IMR-90 (cell line): ENCODE measurements around the gene GRSF1. TPM values are rescaled to one million over a fixed set of nuclear protein-coding genes. Genes with fewer than 3 reads are reported as not detected.

ENCODE experiments used
- ATAC-seq: fragments of 200-7000 bp; cut with Tn5 transposase; 2 replicates; pipeline ENCODE4 v1.9.1; 2020; ENCODE audit warnings: low read depth, mild to moderate bottlenecking, moderate library complexity
- BruUV-seq: library from RNA; stranded (reverse); fragments of 400-500 nt; replicated peaks from 2 replicates; lab custom pipeline; 2021; lab: Mats Ljungman, UMichigan
- CTCF ChIA-PET: fragments of 300-600 bp; formaldehyde crosslinking; extraction: SDS; loops from one replicate; lab custom pipeline; 2021; ENCODE audit warnings: antibody characterized with exemption; lab: Yijun Ruan, JAX
- POLR2A ChIA-PET: fragments of 300-600 bp; sonication (Branson Sonifier 250); formaldehyde crosslinking; loops from one replicate; lab custom pipeline; 2022; ENCODE audit warnings: antibody characterized with exemption; ENCODE audit not compliant: unreplicated experiment; lab: Charles Lee
- DNase-seq: peaks from one replicate; pipeline ENCODE4 v3.0.0; 2013
- H2AFZ ChIP-seq: replicated peaks from 2 replicates; pipeline ENCODE3; 2013; ENCODE audit warnings: low read length, mild to moderate bottlenecking; ENCODE audit not compliant: poor library complexity
- H2AK5ac ChIP-seq: 2 replicates; pipeline ENCODE4 v1.6.1; 2013; ENCODE audit warnings: low read depth, low read length, inconsistent platforms
- H2AK9ac ChIP-seq: replicated peaks from 2 replicates; pipeline ENCODE3; 2013; ENCODE audit warnings: mild to moderate bottlenecking, low read depth, low read length, moderate library complexity; ENCODE audit not compliant: poor library complexity
- H2BK120ac ChIP-seq: 2 replicates; pipeline ENCODE4 v1.6.1; 2013; ENCODE audit warnings: low read depth, low read length, inconsistent platforms
- H2BK15ac ChIP-seq: 3 replicates; pipeline ENCODE4 v1.6.1; 2013; ENCODE audit warnings: low read depth, low read length, inconsistent platforms
- H2BK20ac ChIP-seq: 2 replicates; pipeline ENCODE4 v1.6.1; 2013; ENCODE audit warnings: low read depth, mild to moderate bottlenecking, inconsistent platforms, low read length, moderate library complexity
- H2BK5ac ChIP-seq: 2 replicates; pipeline ENCODE4 v1.6.1; 2013; ENCODE audit warnings: mild to moderate bottlenecking, low read depth, low read length, inconsistent platforms; ENCODE audit not compliant: poor library complexity, severe bottlenecking
- H3K14ac ChIP-seq: replicated peaks from 2 replicates; pipeline ENCODE4 v1.6.1; 2013; ENCODE audit warnings: low read depth, low read length, inconsistent platforms
- H3K18ac ChIP-seq: 2 replicates; pipeline ENCODE4 v1.6.1; 2013; ENCODE audit warnings: low read depth, low read length, control low read depth
- H3K23ac ChIP-seq: 2 replicates; pipeline ENCODE4 v1.6.1; 2013; ENCODE audit warnings: low read depth, low read length, inconsistent platforms
- H3K27ac ChIP-seq: 2 replicates; pipeline ENCODE4 v1.5.1; 2013; ENCODE audit warnings: mild to moderate bottlenecking, control low read depth, low read length; ENCODE audit not compliant: insufficient read depth
- H3K27me3 ChIP-seq: 2 replicates; pipeline ENCODE4 v1.6.1; 2013; ENCODE audit warnings: low read length; ENCODE audit not compliant: control insufficient read depth, insufficient read depth
- H3K36me3 ChIP-seq: 2 replicates; pipeline ENCODE4 v1.6.1; 2013; ENCODE audit warnings: low read length, mixed read lengths; ENCODE audit not compliant: control insufficient read depth, insufficient read depth
- H3K4ac ChIP-seq: 2 replicates; pipeline ENCODE4 v1.6.1; 2013; ENCODE audit warnings: low read depth, low read length, inconsistent platforms
- H3K4me1 ChIP-seq: 2 replicates; pipeline ENCODE4 v1.6.1; 2013; ENCODE audit warnings: low read length, mixed read lengths; ENCODE audit not compliant: control insufficient read depth, insufficient read depth
- H3K4me2 ChIP-seq: 2 replicates; pipeline ENCODE4 v1.6.1; 2013; ENCODE audit warnings: low read depth, mild to moderate bottlenecking, control low read depth, low read length, moderate library complexity
- H3K4me3 ChIP-seq: 2 replicates; pipeline ENCODE4 v1.5.1; 2013; ENCODE audit warnings: low read depth, mild to moderate bottlenecking, control low read depth, low read length, moderate library complexity; ENCODE audit not compliant: insufficient read depth
- H3K56ac ChIP-seq: 2 replicates; pipeline ENCODE4 v1.6.1; 2013; ENCODE audit warnings: low read length, inconsistent platforms; ENCODE audit not compliant: insufficient read depth; ENCODE audit errors: extremely low read depth
- H3K79me1 ChIP-seq, 2 experiments: 2 replicates each; pipeline ENCODE4 v1.6.1; 2013; ENCODE audit warnings: low read length in 2 of 2, inconsistent platforms in 1 of 2, low read depth in 1 of 2
- H3K9ac ChIP-seq: 2 replicates; pipeline ENCODE4 v1.6.1; 2013; ENCODE audit warnings: low read depth, low read length, control low read depth
- H3K9me1 ChIP-seq: 2 replicates; pipeline ENCODE4 v1.6.1; 2013; ENCODE audit warnings: low read length, inconsistent platforms; ENCODE audit not compliant: insufficient read depth
- H3K9me3 ChIP-seq: 2 replicates; pipeline ENCODE4 v1.6.1; 2013; ENCODE audit warnings: low read length; ENCODE audit not compliant: control insufficient read depth, insufficient read depth
- H4K20me1 ChIP-seq: 2 replicates; pipeline ENCODE4 v1.6.1; 2013; ENCODE audit warnings: low read length, inconsistent platforms; ENCODE audit not compliant: insufficient read depth
- H4K5ac ChIP-seq: 2 replicates; pipeline ENCODE4 v1.6.1; 2013; ENCODE audit warnings: mild to moderate bottlenecking, low read depth, low read length, control low read depth
- H4K8ac ChIP-seq, 2 experiments: 2 replicates each; pipeline ENCODE4 v1.6.1; 2013; ENCODE audit warnings: low read depth in 2 of 2, low read length in 2 of 2, control low read depth in 1 of 2, inconsistent platforms in 1 of 2
- H4K91ac ChIP-seq: 2 replicates; pipeline ENCODE4 v1.6.1; 2013; ENCODE audit warnings: low read depth, low read length, inconsistent platforms; ENCODE audit not compliant: insufficient read depth
- BHLHE40 ChIP-seq: fragments of 150-350 bp; IDR thresholded peaks from 2 replicates; pipeline ENCODE4 v1.6.1; 2016; ENCODE audit warnings: mild to moderate bottlenecking, low read depth, low read length
- CEBPB ChIP-seq: IDR thresholded peaks from 2 replicates; pipeline ENCODE4 v1.6.1; 2012; ENCODE audit warnings: low read depth, low read length, improper control_type of control experiment
- CHD1 ChIP-seq: IDR thresholded peaks from 2 replicates; pipeline ENCODE4 v1.6.1; 2012; ENCODE audit warnings: low read depth, low read length, improper control_type of control experiment
- ELK1 ChIP-seq: fragments of 150-350 bp; IDR thresholded peaks from 2 replicates; pipeline ENCODE4 v1.6.1; 2016; ENCODE audit warnings: low read depth, mild to moderate bottlenecking, low read length, moderate library complexity, borderline replicate concordance
- MXI1 ChIP-seq: IDR thresholded peaks from 2 replicates; pipeline ENCODE4 v1.6.1; 2012; ENCODE audit warnings: low read depth, mild to moderate bottlenecking, low read length, moderate library complexity, borderline replicate concordance
- NFE2L2 ChIP-seq: fragments of 150-350 bp; IDR thresholded peaks from 2 replicates; pipeline ENCODE4 v1.6.1; 2016; ENCODE audit warnings: low read depth, mild to moderate bottlenecking, low read length
- POLR2A ChIP-seq: IDR thresholded peaks from 2 replicates; pipeline ENCODE4 v1.6.1; 2012; ENCODE audit warnings: mild to moderate bottlenecking, low read depth, low read length
- RCOR1 ChIP-seq: IDR thresholded peaks from 2 replicates; pipeline ENCODE4 v1.6.1; 2012; ENCODE audit warnings: mild to moderate bottlenecking, low read length, improper control_type of control experiment; ENCODE audit not compliant: insufficient replicate concordance
- SMC3 ChIP-seq: fragments of 150-350 bp; IDR thresholded peaks from 2 replicates; pipeline ENCODE4 v1.6.1; 2016; ENCODE audit warnings: low read depth, mild to moderate bottlenecking, antibody characterized with exemption, low read length, moderate library complexity
- WGBS, 2 experiments: methylation state at CpG; one replicate each; pipeline versions ENCODE4 v1.1.5 to v1.1.7; 2013; ENCODE audit warnings: missing lambda C conversion rate in 2 of 2; ENCODE audit not compliant: insufficient read length in 1 of 2; ENCODE audit errors: extremely low coverage in 2 of 2; 5-methylcytosine and 5-hydroxymethylcytosine counted together
- dilution Hi-C: fragments of 300-500 bp; cut with HindIII; formaldehyde crosslinking; loops from one replicate; pipeline ENCODE4 v1.14.3; 2018; ENCODE audit warnings: low sequenced_read_pairs; ENCODE audit not compliant: unreplicated experiment
- in situ Hi-C: fragments of 300-500 bp; cut with MboI; formaldehyde crosslinking; loops from 3 replicates; pipeline ENCODE4 v1.14.3; 2019; ENCODE audit warnings: low sequenced_read_pairs, inconsistent platforms, mixed read lengths
- intact Hi-C: fragments of 100-400 bp; cut with micrococcal nuclease; formaldehyde crosslinking; loops from 2 replicates; pipeline ENCODE4 v1.10.0; 2022
- polyA plus RNA-seq, 3 experiments: library from polyadenylated mRNA; depleted of rRNA; stranded (reverse); fragments of >200 nt; gene quantifications; 2 replicates each; pipeline ENCODE4 v1.2.3, GENCODE V29; 2012; ENCODE audit warnings: low replicate concordance in 1 of 3
- total RNA-seq: library from RNA; depleted of rRNA; stranded (reverse); fragments of >200 nt; gene quantifications from 2 replicates; pipeline ENCODE4 v1.2.3, GENCODE V29; 2012
- TF ChIP-seq, protein P1 (sequence below): conservative IDR thresholded peaks from 2 replicates; pipeline ENCODE4 v1.5.1; 2012; ENCODE audit warnings: mild to moderate bottlenecking, low read depth, low read length, improper control_type of control experiment

The GRSF1 gene
- total and polyA plus RNA-seq, 2 of the 4 experiments (the other 2 are of a cell fraction), result 67.7 to 71.5 TPM

GRCh38 chr4:70801265-70801809, 38.4 kb downstream of the GRSF1 start:
- no peak overlapping the region for H2BK120ac ChIP-seq
- no peak overlapping the region for H2AK9ac ChIP-seq
- H2BK15ac ChIP-seq, result no peak overlapping the region
- no peaks in the 10 kb centered on the region for H3K9me3 ChIP-seq
- dilution Hi-C loops (no loop called here), in situ Hi-C loops (no loop called here), intact Hi-C loops (no loop called here)
- no peak overlapping the region for H3K18ac ChIP-seq
- H4K8ac ChIP-seq, result no peak overlapping the region
- no peaks in the 10 kb centered on the region for H4K20me1 ChIP-seq
- peaks cover 27% of the 10 kb centered on the region for H3K36me3 ChIP-seq
- H3K27ac ChIP-seq, result no peak overlapping the region
- H3K4ac ChIP-seq, result no peak overlapping the region
- H3K9me1 ChIP-seq, result peaks cover 3% of the 10 kb centered on the region; the same call in 1 of the 2 replicates
- H3K79me1 ChIP-seq, result peaks cover 0 to 6% of the 10 kb centered on the region in 2 experiments; a peak in 2 of 4 replicates
- no peak overlapping the region for H2AK5ac ChIP-seq
- H3K9ac ChIP-seq, result no peak overlapping the region
- no peak overlapping the region for H3K14ac ChIP-seq
- H4K5ac ChIP-seq, result no peak overlapping the region
- H3K4me3 ChIP-seq, result no peak overlapping the region
- DNase-seq, result no peak
- ChIA-PET CTCF (interaction anchor here (0.7 kb wide), 1 partner anchor 161 kb away, joined by 5 read pairs; no protein-coding TSS in a partner anchor), POLR2A (no interaction called here)
- H4K91ac ChIP-seq, result no peak overlapping the region
- BruUV-seq, result no TSS peak
- no peak overlapping the region for H3K23ac ChIP-seq
- no peak for ATAC-seq
- no peak overlapping the region for H2BK20ac ChIP-seq
- H3K4me1 ChIP-seq, result no peaks in the 10 kb centered on the region
- H3K27me3 ChIP-seq, result no peaks in the 10 kb centered on the region
- H3K56ac ChIP-seq, result no peak overlapping the region
- WGBS, 2 experiments, result 100% methylated on average over 1 of the region's 1 CpG; no CpG with 5 or more reads in 1 of the 2 experiments
- no peak overlapping the region for H3K4me2 ChIP-seq
- H2AFZ ChIP-seq, result no peak overlapping the region
- no peak overlapping the region for H2BK5ac ChIP-seq
- no peak for TF ChIP-seq SMC3
- no peak for TF ChIP-seq POLR2A
- TF ChIP-seq BHLHE40, result no peak
- TF ChIP-seq, protein P1, sequence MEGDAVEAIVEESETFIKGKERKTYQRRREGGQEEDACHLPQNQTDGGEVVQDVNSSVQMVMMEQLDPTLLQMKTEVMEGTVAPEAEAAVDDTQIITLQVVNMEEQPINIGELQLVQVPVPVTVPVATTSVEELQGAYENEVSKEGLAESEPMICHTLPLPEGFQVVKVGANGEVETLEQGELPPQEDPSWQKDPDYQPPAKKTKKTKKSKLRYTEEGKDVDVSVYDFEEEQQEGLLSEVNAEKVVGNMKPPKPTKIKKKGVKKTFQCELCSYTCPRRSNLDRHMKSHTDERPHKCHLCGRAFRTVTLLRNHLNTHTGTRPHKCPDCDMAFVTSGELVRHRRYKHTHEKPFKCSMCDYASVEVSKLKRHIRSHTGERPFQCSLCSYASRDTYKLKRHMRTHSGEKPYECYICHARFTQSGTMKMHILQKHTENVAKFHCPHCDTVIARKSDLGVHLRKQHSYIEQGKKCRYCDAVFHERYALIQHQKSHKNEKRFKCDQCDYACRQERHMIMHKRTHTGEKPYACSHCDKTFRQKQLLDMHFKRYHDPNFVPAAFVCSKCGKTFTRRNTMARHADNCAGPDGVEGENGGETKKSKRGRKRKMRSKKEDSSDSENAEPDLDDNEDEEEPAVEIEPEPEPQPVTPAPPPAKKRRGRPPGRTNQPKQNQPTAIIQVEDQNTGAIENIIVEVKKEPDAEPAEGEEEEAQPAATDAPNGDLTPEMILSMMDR, result no peak
- no peak for TF ChIP-seq MXI1
- no peak for TF ChIP-seq RCOR1
- TF ChIP-seq CEBPB, result no peak
- no peak for TF ChIP-seq ELK1
- no peak for TF ChIP-seq NFE2L2
- TF ChIP-seq CHD1, result no peak
